Measurements from ENCODE around the gene ABCF3.
"Not testable (repeated sequence)": the region's sequence is repeated elsewhere in the genome, so short reads cannot be mapped to it uniquely, and the experiment has no call there.

The ABCF3 gene

GRCh38 chr3:184186184-184186901, at the start of gene ABCF3:
TSS of gene ABCF3 (plus strand) at chr3:184186199. CDS start at chr3:184186208, 9 bp downstream.
- DNase-seq (ENCODE audit: low read depth in 2 of 2) = no peak

- DNase-seq (ENCODE audit: low read depth in 2 of 2) = no peak
Observed at GRCh38 chr3:184140436-184140835, 45.6 kb upstream of the ABCF3 start.

GRCh38 chr3:184142199-184142598, 43.8 kb upstream of the ABCF3 start:
- DNase-seq (ENCODE audit: low read depth in 2 of 2) = no peak

GRCh38 chr3:184143327-184143726, 42.7 kb upstream of the ABCF3 start:
- no peak for DNase-seq (ENCODE audit: low read depth in 2 of 2)

GRCh38 chr3:184144505-184144904, 41.5 kb upstream of the ABCF3 start:
- no peak for DNase-seq (ENCODE audit: low read depth in 2 of 2)

GRCh38 chr3:184145111-184145524, 40.9 kb upstream of the ABCF3 start:
- no peak for DNase-seq (ENCODE audit: low read depth in 2 of 2)

GRCh38 chr3:184145751-184146270, 40.2 kb upstream of the ABCF3 start:
- no peak for DNase-seq (ENCODE audit: low read depth in 2 of 2)

- DNase-seq (ENCODE audit: low read depth in 2 of 2) = no peak
Observed at GRCh38 chr3:184148076-184148475, 37.9 kb upstream of the ABCF3 start.

- DNase-seq (ENCODE audit: low read depth in 2 of 2) = no peak
Observed at GRCh38 chr3:184149123-184149522, 36.9 kb upstream of the ABCF3 start.

GRCh38 chr3:184149770-184150169, 36.2 kb upstream of the ABCF3 start:
- DNase-seq (ENCODE audit: low read depth in 2 of 2) = not testable (repeated sequence)

- no peak for DNase-seq (ENCODE audit: low read depth in 2 of 2)
Observed at GRCh38 chr3:184154885-184155643, 30.9 kb upstream of the ABCF3 start, which contains the start of gene DVL3. TSS of gene DVL3 (plus strand) at chr3:184155377. CDS start at chr3:184155636, 259 bp downstream.

- DNase-seq (ENCODE audit: low read depth in 2 of 2) = no peak
Observed at GRCh38 chr3:184155644-184156521, 30.1 kb upstream of the ABCF3 start.

- no peak for DNase-seq (ENCODE audit: low read depth in 2 of 2)
Observed at GRCh38 chr3:184156522-184156955, 29.5 kb upstream of the ABCF3 start.

GRCh38 chr3:184157206-184157605, 28.8 kb upstream of the ABCF3 start:
- no peak for DNase-seq (ENCODE audit: low read depth in 2 of 2)

GRCh38 chr3:184158404-184158803, 27.6 kb upstream of the ABCF3 start:
- DNase-seq (ENCODE audit: low read depth in 2 of 2) = no peak

- DNase-seq (ENCODE audit: low read depth in 2 of 2) = no peak
Observed at GRCh38 chr3:184160456-184160855, 25.5 kb upstream of the ABCF3 start.

GRCh38 chr3:184162571-184163070, 23.4 kb upstream of the ABCF3 start:
- not testable (repeated sequence) for DNase-seq (ENCODE audit: low read depth in 2 of 2)

GRCh38 chr3:184164648-184165330, 21.2 kb upstream of the ABCF3 start:
- no peak for DNase-seq (ENCODE audit: low read depth in 2 of 2)

GRCh38 chr3:184165543-184165942, 20.5 kb upstream of the ABCF3 start:
- DNase-seq (ENCODE audit: low read depth in 2 of 2) = no peak

GRCh38 chr3:184166671-184167070, 19.3 kb upstream of the ABCF3 start:
- no peak for DNase-seq (ENCODE audit: low read depth in 2 of 2)

- no peak for DNase-seq (ENCODE audit: low read depth in 2 of 2)
Observed at GRCh38 chr3:184167786-184168185, 18.2 kb upstream of the ABCF3 start.
